Measurements from ENCODE around the gene TRERF1.
"Not testable (repeated sequence)": the region's sequence is repeated elsewhere in the genome, so short reads cannot be mapped to it uniquely, and the experiment has no call there.

TRERF1 gene

GRCh38 chr6:42210551-42210950 lies 241.2 kb downstream of the TRERF1 start:
- DNase-seq: no peak

- not testable (repeated sequence) for DNase-seq
These were observed 244.2 kb downstream of the TRERF1 start for GRCh38 chr6:42207559-42207958.

GRCh38 chr6:42204768-42205282 lies 246.9 kb downstream of the TRERF1 start:
- no peak for DNase-seq

- no peak for DNase-seq
These were observed 248.5 kb downstream of the TRERF1 start for GRCh38 chr6:42203183-42203582.

- DNase-seq: not testable (repeated sequence)
These were observed 249.4 kb downstream of the TRERF1 start for GRCh38 chr6:42202131-42202915.

GRCh38 chr6:42201382-42201781 lies 250.3 kb downstream of the TRERF1 start:
- DNase-seq: no peak

- DNase-seq: no peak
These were observed 251.7 kb downstream of the TRERF1 start for GRCh38 chr6:42200035-42200434.

- no peak for DNase-seq
These were observed 252.4 kb downstream of the TRERF1 start for GRCh38 chr6:42199106-42199981.

- DNase-seq: no peak
These were observed 254.0 kb downstream of the TRERF1 start for GRCh38 chr6:42197555-42198362.

GRCh38 chr6:42195415-42195814 lies 256.3 kb downstream of the TRERF1 start:
- no peak for DNase-seq

- DNase-seq: no peak
These were observed 257.7 kb downstream of the TRERF1 start for GRCh38 chr6:42194056-42194455.

- no peak for DNase-seq
These were observed 258.2 kb downstream of the TRERF1 start for GRCh38 chr6:42193491-42193894.

GRCh38 chr6:42192385-42192784 lies 259.3 kb downstream of the TRERF1 start:
- DNase-seq: not testable (repeated sequence)

GRCh38 chr6:42190554-42191183 lies 261.1 kb downstream of the TRERF1 start:
- no peak for DNase-seq

GRCh38 chr6:42188406-42188805 lies 263.3 kb downstream of the TRERF1 start:
- no peak for DNase-seq

GRCh38 chr6:42185597-42185996 lies 266.1 kb downstream of the TRERF1 start:
- DNase-seq: no peak

- no peak for DNase-seq
These were observed 267.3 kb downstream of the TRERF1 start for GRCh38 chr6:42184475-42184874.

GRCh38 chr6:42182101-42182500 lies 269.6 kb downstream of the TRERF1 start:
- no peak for DNase-seq

GRCh38 chr6:42179945-42180313 lies 271.8 kb downstream of the TRERF1 start:
- DNase-seq: no peak

- no peak for DNase-seq
These were observed 272.3 kb downstream of the TRERF1 start for GRCh38 chr6:42179261-42179944.

GRCh38 chr6:42177514-42178364 lies 274.0 kb downstream of the TRERF1 start:
- DNase-seq: no peak

Measured in NCI-H1048 (cell line).